HL-60/S4 (cell line): ENCODE results near the gene GALNT14.

ENCODE experiments used
- in situ Hi-C: fragments of 300-500 bp; cut with MboI; formaldehyde crosslinking; loops from 2 replicates; pipeline ENCODE4 v1.14.3; 2022; ENCODE audit warnings: low sequenced_read_pairs

The GALNT14 gene

DNA sequence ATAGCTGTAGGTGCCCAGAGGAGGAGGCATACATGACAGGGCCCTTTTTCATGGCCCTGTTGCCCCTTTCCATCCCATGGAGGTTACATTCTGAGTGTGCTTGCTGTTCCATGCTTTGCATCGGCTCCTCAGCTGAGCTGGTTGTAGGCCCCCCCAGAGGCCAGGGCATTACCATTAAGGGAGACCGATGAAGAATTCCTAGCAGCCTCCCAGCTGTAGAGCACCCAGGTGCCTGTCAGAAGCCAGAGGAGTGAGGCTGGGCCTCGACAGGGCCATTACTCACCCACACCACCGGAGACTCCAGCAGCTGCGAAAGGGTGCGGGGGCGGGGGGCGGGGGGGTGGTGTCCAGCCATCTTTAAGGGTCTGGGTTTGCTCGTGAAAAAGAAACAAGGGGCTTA is 72.2 kb downstream of the GALNT14 start:
- in situ Hi-C loops = no loop called here

DNA sequence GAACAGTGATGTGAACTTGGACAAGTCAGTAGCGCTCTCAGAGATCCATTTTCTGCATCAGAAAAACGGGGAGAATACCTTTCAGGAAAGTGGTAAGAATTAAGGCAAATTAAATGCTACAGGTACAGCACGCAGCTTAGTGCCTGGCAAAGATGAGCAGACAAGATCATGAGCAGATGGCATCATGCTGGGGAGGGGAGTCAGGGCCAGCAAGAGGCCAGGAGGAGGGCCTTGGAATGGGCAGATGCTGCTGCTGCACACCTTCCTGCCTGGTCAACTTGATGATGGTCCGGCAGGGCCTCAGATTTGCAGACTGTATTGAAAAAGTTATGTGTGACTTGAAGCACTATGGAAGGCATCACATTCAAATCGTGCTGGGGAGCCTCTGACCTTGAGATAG is 72.9 kb downstream of the GALNT14 start:
- in situ Hi-C loops = no loop called here

DNA sequence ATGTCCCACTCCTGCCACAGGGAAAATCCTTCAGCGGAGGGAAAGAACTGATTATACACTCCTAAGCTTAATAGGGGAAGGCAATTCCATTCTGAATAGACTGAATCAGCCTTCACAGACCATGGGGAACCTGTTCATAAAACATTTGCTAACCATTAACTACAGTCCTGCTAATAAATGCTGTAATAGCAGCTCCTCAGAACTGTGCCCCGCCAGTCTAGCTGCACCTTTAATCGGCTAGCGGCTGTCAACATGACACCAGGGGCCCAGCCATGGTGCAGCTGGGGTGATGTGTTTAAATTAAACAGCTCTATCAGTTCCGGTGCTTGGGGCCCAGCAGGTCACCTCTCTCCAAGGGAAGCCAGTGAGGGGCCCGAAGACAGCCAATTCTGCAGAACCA is 77.8 kb downstream of the GALNT14 start:
- in situ Hi-C loops = no loop called here

DNA sequence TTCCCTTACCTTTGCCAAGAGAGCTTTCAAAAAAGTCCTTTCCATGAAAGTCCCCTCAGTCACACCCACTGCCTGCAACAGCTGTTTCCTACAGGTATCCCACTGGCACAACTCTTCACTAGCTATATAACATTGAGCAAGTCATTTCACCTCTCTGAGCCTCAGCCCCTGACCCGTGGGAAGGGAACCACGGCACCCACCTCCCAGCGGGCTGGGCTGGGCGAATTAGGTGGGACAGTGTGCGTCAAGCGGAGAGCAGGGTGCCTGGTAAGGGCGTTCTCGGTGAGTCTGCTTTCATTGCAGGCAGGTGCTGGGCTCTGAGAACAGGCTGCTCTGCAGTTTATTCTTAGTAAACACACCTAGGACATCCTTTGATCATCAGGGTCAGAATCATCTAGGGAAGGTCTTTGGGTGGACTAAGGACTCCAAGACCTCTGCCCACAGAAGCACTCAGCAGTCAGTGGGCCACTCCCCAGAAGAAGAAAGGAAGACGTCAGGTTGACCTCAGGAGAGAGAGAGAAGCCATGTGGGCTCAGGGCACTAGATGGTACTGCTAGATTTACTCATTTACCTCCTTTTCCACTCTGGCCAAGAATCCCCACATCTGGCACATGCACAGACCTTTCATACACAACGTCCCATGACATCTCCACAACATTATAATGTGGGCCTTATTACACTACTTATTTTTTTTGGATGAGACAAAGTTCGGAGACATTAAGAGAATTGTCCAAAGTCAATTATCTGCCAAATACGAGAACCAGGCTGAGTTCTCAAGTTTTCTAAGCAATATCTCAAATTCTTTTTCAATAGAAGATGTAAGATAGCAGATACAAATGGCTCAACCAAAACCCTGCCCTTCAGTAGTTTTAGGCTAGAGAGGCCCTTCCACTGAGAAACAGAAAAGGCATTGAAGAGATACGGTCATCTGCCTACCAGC is 79.9 kb downstream of the GALNT14 start:
- in situ Hi-C loops = no loop called here

DNA sequence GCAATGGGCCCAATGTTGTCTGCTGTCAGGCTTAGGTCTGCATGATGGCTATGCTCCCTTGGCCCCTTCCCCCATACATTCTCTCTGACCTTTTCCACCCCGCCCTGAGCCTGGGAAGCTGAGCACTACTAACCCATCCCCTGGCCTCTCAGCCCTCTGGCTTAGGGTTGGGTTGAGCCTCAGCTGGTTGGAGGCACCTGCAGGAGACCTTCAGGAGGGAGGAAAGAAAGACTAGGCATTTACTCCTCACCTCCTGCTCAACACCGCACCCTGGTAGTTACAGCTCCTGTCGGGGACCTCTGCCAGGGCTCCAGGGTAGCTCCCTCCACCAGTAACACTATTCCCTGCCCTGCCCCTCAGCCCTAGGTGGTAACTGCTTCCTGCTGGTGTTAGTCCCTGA is 80.5 kb downstream of the GALNT14 start:
- in situ Hi-C loops = no loop called here

DNA sequence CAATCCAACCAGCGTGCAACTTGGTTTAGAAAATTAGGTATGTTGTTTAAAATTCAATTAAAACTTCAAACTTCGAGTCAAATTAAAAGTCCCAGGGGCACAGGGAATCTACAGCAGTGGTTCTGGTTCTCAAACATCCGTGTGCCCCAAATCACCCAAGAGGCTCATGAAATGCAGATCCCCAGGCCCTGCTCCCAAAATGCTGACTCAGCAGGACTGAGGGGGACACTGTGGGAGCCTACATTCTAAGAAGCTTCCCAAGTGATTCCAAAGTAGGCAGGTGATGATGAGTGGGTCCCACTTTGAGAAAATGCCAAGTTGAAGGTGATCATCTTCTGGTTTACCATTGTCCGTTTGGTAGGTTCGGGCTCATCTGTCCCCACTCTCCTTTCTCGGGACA is 82.3 kb downstream of the GALNT14 start:
- in situ Hi-C loops = no loop called here

DNA sequence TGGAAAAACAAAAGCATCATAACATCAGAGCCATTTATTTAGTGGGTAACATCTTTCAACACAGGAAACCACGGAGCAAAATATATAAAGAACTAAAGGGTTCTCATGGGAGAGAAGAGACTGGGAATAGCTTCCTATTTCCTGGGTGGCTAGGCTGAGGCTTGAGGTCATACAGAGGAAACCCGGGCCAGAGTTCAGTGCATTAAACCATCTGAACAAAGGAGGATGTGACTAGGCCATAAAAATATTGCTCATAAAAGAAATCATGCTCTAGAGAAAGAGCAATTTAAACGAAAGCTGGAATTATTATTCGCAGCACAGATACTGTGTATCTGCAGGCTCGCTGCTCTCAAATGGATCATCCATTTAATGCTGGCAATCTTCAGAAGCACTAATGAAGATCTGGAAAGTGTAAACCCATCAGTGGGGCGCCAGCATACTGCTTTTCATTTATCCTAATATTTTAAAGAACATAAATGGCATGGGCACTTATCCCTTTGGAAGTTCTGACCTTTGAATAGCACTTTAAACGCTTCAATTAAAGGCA is 83.3 kb downstream of the GALNT14 start:
- in situ Hi-C loops = no loop called here

DNA sequence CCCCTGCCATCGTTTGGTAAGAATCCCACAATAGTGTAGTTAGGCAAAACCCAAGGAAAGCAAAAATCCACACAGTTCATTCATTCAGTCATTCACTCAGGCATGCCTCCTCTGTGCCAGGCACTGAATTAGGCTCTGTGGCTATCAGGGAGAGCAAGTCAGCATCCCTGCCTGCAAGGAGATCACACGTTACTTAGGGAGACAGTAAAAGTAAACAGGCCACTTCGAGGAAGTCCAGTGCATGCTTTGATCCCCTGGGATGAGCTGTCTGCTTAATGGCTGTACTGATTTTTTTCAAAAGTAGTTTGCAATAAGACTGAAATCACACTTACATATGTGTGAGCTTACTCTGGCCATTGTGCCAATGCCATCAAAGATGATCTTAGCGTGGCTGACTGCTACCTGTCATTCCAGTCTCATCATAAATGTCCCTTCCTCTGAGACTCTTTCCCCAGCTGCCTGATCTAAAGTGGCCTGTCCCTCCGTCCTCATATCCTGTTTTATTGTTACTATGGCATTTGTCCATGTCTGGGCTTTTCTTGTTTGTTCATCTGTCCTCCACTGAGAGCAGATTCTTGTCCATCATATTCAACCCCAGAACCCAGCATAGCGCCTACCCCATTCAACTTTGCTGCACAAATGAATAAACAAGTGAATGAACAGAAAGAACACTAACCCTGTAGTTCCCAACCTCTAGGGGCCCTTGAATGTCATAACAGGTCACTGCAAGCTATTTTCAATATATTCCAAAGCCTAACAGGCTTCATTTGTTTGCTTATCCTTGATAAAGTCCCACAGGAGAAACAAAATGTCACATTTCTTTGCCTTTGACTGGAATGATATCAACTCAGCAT is 84.1 kb downstream of the GALNT14 start:
- in situ Hi-C loops = no loop called here

DNA sequence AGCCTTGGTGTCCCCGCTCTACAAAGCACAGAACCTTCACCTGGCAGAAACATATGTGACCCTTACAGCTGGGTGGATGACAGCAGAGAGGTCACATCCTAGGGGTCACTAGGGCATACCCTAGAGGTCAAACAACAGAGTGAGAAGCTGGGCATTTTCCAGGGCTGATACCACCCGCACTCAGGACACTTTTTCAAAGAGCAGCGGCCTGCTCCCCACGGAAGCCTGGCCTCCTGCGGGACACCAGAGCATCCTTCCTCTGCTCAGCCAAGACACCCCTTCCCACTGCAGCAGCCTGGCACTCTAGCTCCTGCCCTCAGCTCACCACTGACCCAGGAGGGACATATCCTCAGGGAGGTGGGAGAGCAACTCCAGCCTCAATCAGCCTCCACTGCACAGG is 86.0 kb downstream of the GALNT14 start:
- in situ Hi-C loops = no loop called here

DNA sequence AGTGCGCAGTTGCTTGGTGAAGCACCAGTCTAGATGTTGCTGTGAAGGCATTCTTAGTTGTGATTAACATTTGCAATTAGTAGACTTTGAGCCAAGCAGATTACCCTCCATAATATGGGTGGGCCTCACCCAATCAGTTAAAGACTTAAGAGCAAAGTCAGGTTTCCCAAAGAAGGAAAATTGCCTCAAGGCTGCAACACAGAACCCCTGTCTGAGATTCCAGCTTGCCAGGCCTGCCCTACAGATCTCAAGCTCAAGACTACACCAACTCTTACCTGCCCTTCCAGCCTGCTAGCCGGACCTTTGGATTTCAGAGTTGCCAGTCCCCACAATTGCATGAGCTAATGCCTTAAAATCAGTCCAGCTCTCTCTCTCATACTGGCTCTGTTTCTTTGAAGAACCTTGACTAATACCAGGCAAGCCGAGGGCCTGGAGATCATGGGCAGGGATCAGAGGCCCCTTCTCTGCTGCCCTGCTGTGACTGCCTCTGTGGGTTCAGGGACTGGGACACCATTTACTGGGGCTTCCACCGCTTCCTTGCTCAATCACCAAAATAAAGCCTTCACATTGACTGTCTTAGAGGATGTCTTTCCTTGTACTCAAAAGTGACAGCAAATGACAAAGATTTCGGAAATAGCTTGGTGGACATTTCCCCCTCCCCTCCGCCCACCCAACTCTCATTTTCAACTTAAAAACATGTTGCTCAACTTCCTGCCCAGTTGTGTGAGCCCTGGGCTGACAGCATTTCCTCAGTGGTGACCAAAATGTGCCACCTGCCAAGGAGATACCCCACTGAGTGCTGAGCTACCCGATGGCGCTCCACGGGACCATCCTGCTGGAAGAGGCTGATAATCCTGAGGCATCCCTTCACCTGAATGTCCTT is 86.7 kb downstream of the GALNT14 start:
- in situ Hi-C loops = no loop called here

DNA sequence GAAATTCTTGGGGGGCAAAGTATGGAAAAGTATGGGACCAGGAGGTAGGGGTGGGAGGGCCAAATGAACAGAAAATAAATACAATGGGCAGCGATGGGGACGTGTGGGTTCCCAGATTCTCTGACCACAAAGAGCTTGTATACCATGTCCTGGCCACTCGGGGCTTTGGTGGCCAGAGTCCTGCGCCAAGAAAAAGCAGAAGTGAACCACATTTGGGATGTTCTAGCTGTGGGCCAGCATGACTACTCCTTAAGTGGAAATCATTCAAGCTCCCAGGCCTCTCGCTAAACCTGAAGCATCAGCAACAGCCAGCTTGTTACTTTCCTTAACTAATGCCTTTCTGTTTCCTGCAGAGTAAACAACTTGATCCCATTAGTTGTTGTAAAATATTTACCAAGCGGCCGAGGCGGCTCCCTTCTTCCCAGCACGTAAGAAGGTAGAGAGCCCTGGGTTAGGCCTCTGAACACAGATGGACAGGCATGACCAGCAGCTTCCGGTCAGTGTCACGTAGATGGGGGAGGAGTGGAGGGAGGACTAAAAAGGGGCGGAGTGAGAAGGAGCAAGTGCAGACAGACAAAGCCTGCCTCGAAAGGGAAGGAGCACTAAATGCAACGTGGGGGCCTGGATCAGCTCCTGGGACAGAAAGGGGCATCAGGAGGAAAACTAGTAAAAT is 88.2 kb downstream of the GALNT14 start:
- in situ Hi-C loops = no loop called here

DNA sequence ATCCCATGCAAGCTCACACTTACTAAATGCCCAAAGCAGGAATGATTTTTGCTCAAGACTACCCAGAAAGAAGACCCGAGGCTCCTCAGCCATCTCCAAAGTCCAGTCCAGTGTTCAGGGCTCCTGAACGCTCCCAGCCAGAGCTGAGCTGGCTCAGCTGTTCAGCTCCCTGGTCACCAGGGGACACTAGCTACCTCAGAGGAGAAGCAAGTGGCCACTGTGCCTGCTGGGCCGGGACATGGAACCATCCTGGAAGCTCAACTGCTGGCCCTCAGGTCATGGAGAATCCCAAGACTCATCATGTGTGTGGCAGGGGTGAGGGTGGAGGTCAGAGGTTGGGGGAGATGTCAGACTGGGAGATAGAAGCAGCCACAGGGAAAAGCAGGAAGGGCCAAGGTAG is 89.0 kb downstream of the GALNT14 start:
- in situ Hi-C loops = no loop called here

DNA sequence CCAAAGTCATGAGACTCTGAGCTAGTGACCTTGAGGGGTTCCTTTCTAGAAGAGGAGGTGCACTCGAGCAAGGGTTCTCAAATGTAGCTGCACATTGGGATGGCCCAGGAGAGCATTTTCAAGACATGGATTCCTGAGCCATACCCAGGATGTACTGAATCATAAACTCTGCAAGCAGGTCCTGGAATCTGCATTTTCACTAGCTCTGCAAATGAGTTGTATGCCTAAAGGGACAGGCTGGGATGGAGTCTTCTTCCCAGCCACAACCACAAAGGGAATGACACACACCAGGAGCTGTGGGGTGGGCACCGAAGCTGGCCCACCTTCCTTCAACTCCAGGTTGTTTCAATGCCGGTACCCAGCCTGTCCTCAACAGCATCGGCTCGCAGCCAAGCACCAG is 90.6 kb downstream of the GALNT14 start:
- in situ Hi-C loops = no loop called here

DNA sequence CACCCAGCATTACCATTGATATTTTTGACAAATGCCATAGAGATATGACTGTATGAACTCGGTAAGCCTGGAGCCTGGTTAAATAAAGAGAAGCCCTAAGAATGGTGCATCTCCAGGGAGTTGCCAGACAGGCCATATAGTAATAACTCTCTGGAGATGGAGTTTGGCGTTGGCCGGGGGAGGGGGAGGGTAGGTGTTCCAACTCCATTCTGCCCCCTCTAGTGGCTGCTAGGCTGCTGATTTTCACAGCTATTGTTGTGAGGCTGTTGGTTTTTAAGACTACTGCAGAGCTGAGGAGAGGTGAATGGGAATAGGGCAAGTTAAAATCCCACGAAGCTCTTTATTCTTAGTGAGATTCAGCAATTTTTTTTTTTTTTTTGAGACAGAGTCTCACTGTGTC is 99.9 kb downstream of the GALNT14 start:
- in situ Hi-C loops = no loop called here

DNA sequence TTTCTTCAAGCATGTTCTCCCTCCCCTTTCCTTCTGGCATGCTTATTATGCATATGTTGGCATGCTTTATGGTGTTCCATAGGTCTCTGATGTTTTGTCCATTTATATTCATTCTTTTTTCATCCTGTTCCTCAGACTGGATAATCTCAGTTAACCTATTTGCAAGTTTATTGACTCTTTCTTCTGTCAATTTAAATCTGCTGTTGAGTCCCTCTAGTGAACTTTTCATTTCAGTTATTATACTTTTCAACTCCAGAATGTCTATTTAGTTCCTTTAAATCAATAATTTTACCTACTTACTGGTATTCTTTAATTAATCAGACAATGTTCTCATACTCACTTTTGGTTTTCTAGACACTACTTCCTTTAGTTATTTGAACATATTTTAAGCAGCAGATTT is 101.2 kb downstream of the GALNT14 start:
- in situ Hi-C loops = no loop called here

DNA sequence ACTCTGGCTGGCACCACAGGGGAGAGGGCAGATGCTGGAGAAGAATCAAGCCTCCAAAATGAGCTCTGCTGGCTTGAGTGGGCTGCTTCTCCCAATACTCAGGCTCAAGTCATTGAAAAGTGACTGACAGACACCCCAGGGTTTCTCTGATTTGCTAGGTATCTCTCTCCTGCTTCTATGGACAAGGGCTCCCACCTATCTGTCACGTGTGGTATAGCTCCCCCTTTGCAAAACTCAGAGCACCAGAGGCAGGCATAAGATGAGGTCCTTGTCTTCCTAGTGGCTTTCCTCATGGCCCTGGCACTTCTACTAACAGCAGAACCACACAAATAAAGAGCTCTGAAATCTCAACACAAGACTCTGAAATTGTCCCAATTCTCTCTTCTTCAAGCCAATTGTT is 105.2 kb downstream of the GALNT14 start:
- in situ Hi-C loops = no loop called here

DNA sequence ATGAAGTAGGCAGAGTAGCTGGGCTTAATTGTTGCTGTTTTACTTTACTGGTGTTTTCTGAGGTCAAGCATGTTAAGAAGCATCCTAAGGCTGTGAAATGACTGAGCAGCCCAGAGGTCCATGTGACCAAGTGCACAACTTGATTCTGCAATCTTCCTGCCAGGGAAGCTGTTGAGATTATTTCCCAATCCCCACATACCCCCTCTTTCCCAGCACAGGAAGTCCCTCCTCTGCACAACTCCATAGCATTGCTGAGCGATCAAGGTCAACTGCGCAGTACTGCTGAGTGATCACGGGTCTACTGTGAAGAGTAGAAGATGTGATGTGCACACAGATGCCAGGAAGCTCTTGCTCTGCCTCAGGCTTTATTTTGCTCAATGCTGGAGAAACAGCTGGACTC is 105.8 kb downstream of the GALNT14 start:
- in situ Hi-C loops = no loop called here

DNA sequence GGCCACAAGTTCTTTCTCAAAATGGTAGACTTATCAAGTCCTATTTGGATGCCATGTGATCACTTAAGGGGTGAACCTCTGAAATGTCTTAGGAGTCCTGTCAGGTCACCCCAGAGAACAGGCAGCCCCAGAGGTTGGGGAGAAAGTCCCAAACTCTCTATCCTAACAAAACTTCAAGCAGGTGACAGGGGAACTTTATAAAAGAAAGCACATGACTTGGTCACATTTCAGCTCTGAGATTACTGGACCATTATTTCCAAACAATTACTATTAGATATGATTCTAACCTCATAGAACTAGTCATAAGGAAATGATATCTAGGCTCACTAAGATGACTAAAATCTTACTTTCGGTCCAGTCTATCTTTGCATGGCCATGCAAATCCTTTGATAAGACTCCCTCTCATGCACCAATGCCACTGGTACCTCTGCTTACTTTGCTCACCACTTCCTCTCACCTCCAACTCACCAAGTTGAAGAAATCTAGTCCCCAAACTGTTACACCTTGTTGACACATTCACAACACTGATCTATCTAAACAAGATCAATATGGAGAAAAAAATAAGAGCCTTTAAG is 107.0 kb downstream of the GALNT14 start:
- in situ Hi-C loops = no loop called here

DNA sequence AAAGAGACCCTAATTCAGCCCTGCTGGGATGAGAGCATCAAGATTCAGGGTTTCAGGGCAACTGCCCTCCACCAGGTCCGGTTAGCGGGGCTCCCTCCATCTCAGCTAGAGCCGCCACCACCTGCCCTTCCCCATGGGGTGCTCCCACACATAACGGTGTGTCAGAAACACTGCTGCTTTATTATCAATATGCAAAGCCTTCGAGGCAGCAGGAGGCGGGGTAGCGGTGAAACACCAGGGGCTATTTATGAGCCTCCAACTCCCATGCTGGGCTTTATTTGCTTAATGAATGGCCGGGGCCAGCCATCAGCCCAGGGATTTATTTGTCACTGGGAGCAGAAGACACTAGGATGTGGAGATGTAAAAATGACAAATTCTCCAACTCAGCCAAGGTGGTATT is 109.8 kb downstream of the GALNT14 start:
- in situ Hi-C loops = no loop called here

DNA sequence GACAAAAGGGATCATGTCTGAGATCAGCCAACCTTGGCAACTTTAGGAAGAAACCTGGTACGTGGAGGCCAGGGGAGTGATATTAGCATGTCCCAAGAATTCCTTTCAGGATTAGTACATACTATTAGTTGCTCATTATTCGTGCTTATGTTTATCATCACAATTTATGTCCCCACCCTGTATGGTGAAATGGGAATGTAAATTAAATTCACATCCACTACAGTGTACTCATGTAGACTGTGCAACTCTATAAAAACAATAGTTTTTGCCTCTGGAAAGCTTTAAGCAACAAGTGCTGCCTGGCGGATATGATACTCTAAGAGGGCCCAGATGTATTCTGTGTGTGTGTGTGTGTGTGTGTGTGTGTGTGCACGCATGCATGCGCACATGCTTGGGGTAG is 110.7 kb downstream of the GALNT14 start:
- in situ Hi-C loops = no loop called here
